IPS DF 4.7 (cell line): ENCODE measurements around the gene GRAMD1B.

ENCODE experiments used
- DNase-seq: peaks from one replicate; pipeline ENCODE4 v3.0.0-alpha.2; 2013; ENCODE audit warnings: low spot score; ENCODE audit errors: extremely low read depth

The GRAMD1B gene

GRCh38 chr11:123474994-123475393, 44.9 kb downstream of the GRAMD1B start:
- no peak for DNase-seq

DNA sequence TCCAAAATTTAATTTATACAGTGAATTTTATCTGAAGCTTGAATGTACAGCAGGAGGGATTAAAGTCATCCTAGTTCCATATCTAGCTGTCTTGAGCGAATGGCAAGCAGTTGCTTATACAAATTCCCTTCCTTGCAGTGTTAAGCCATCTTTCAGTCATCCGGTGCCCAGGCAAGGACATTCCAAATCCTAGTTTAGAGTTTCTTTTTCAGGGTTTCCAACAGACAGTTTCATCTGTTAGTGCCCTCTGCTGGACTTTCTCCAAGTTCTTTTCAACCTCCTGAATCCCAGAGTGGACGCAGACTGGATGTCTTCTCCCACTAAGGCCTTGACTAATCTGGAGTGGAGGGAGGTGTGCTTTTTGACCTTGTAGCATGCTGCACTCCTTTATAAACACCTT, 45.4 kb downstream of the GRAMD1B start:
- no peak for DNase-seq

DNA sequence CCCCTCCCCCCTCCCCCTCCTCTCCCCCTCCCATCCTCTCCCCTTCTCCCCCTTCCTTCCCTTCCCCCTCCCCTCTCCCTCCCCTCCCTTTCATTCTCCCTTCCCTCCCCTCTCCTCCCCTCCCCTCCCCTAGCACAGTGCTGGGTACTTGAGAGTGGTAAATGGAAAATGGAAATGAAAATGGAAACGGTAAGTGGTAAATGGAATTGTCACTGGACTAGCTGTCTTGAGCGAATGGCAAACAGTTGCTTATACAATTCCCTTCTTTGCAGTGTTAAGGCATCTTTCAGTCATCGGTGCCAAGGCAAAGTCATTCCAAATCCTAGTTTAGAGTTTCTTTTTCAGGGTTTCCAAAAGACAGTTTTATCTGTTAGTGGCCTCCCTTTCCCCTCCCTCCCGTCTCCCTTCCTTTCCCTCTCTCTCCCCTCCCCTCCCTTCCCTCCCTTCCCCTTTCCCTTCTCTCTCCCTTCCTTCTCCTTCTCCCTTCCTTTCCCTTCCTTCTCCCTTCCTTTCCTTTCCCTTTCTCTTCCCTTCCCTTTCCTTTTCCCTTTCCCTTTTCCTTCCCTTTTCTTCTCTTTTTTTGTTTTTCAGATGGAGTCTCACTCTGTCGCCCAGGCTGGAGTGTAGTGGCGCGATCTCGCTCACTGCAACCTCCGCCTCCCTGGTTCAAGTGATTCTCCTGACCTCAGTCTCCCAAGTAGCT, 47.3 kb downstream of the GRAMD1B start:
- DNase-seq = no peak

DNA sequence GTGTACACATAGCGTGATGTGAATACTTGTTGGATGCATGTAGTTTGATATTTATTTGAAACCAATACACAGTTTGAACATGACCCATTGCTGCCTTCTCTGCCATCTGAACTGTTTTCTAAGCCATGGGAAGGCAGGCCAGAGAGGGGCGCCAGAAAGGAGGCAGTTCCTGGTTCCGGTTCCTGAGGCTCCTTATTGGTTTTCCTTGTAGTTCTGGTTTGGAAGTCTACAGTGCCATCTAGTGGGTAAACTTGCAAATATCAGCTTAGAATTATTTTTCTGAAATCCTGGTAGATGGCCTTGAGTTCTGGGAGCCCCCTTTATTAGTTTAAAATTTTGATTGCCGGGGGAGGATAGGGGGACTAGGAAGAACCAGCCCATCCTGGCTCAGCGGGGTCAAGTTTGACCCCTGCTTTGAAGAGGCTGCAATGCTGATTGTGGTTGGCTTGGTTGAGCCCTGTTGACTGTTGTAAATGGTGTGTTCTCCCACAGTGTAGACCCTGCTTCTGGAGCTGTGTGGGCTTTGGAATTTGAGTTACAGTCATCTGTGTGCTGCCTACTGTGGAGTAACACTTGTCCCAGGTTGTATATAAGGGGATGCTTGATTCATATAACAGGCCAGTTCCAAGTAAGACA, 48.4 kb downstream of the GRAMD1B start:
- DNase-seq = peak; percentile 79

DNA sequence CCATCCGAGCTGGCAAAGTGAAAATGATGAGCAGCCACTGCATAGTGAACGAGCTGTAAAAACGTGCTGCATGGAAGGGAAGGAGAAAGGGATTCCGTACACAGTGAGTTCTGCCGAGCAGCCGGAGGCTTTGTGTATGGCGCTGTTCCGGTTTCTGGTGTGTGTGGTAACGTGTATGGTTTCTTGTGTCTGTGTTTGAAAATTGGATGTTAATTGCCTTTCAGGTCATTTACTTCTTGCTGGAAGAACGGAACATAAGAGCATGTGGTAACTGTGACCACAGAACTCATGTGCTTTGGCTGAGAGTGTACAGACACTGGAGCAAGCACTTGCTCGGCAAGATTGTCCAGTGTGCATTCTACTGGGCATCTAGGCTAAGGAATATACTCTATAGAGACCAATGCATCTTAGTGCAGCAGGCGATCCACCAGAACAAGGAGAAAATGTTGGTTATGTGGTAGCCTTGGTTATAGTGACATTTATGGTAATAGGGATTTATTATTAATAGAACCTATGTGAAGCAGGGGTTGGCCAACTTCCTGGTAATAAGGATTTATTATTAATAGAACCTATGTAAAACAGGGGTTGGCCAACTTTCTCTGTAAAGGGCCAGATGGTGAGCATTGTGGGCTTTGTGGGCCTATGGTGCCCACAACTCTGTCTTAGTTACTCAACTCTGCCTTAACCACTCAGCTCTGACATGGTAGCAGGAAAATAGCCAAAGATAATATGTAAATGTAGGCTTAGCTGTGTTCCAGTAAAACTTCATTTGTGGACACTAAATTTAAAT, 49.2 kb downstream of the GRAMD1B start:
- DNase-seq = no peak

GRCh38 chr11:123480290-123480815, 50.3 kb downstream of the GRAMD1B start:
- no peak for DNase-seq

GRCh38 chr11:123480882-123481281, 50.8 kb downstream of the GRAMD1B start:
- no peak for DNase-seq

GRCh38 chr11:123481640-123482039, 51.6 kb downstream of the GRAMD1B start:
- DNase-seq = no peak

GRCh38 chr11:123482218-123482617, 52.1 kb downstream of the GRAMD1B start:
- no peak for DNase-seq

GRCh38 chr11:123483058-123483457, 53.0 kb downstream of the GRAMD1B start:
- no peak for DNase-seq

DNA sequence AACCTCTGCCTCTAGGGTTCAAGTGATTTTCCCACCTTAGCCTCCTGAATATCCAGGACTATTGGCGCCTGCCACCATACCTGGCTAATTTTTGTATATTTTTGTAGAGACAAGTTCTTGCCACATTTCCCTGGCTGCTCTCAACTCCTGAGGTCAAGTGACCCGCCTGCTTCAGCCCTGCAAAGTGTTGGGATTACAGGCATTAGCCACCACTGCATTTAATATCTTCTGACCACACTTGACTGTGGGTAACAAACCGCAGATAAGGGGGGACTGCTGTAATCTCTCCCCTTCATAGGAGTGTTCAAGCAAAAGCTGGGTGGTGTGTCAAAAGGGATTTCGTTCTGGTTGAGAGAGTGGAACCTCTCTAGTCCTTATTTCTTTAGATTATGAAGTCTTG, 53.4 kb downstream of the GRAMD1B start:
- no peak for DNase-seq

DNA sequence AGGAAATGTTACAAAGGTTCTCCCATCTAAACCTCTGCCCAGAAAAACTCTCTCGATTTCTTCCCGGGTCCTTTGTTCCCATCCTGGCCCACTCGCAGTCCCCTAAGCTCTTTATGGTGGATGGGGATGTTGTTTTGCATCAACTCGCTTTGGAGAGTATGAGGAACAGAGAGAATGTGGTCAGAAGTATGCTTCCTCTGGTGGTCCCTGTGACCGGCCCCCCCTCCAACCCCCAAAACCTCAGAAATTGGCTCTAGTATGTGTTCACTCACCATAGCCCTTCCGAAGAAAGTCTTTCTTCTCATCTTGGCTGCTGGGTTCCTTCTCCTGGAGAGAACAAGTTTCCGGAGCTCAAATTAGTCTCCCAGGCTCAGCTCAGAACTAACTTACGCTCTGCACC, 54.4 kb downstream of the GRAMD1B start:
- no peak for DNase-seq

DNA sequence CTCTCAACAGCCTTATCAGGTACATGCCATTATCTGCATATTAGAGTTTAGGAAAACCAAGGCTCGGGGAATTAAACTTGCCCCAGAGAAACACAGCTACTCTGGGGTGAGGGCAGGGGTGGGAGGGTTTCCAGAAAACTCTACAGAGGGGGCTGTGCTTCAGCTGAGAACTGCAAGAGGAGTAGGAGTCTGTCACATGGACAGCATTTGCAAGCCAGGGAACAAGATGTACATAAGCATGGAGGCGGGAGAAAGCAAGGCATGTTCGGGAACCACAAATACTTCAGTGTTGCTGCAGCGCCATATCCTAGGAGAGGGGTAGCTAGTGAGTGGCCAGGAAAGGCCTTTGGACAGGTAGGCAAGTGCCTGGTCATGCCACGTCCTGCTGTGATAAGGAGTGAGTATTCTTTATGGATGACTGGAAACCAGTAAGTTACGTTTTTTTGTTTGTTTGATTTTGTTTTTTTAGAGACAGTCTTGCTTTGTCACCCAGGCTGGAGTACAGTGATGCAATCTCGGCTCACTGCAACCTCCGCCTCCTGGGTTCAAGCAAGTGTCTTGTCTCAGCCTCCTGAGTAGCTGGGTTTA, 57.2 kb downstream of the GRAMD1B start:
- no peak for DNase-seq

GRCh38 chr11:123490527-123490926, 60.5 kb downstream of the GRAMD1B start:
- DNase-seq = no peak

GRCh38 chr11:123491241-123491640, 61.2 kb downstream of the GRAMD1B start:
- DNase-seq = no peak

- DNase-seq = no peak
Observed at GRCh38 chr11:123493349-123494063, 63.4 kb downstream of the GRAMD1B start.

DNA sequence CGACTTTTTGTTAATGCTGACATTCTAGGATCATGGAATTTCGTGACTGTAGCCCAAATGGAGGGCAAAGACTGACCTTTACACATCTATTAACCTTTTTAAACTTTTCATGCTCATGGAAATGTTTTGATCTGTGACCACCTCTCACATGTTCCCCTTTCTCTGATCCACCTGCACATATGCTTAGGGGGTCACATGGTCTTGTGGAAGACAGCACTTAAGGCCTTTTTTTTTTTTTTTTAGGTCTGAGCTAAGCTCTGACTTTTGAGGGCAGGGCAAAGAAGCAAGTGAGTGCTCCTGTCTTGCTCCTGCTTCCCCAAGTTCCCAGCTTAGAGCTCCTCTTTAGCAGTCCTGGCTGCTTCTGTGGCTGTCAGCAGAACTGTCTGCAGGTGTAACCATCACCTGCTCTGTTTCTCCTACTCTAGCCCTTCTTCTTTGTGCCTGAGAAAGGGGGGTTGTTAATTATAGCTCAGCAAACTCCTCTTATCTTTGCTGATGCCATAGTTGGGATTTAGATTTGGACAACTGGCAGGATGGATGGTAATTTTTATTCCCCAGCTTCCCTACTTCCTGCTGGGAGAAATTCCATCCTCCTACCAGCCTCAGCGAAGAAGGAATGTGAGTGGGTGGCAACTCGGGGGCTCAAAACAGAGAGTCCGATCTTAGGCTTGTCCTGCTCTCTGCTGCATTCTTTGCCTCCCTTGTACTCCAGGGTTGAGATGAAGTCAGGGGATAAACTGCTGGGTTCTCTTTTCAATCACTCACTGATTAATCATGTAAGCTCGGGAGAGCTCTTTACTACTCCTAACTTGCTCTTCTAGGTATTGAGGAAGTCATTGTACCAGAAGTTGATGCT, 64.4 kb downstream of the GRAMD1B start:
- no peak for DNase-seq

DNA sequence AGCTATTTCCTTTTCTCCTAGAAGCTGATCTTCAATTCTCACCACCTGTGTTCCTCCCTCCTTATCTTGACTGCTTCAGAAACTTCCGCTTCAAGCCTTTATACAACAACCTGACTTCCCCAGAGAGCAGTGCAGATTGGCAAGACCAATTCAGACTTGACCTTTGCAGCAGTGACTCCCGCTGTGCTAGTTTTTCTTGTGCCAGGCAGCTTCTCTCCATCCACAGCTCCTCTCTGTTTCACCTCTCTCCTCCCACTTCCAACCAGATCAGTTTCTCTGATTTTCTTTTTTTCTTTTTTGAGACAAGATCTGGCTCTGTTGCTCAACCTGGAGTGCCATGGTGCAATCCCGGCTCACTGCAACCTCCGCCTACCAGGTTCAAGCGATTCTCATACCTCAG, 74.3 kb downstream of the GRAMD1B start:
- no peak for DNase-seq

GRCh38 chr11:123505546-123506299, 75.7 kb downstream of the GRAMD1B start:
- no peak for DNase-seq
